ENCODE results near the gene ADAD2. TPM values are rescaled to one million over a fixed set of nuclear protein-coding genes. Genes with fewer than 3 reads are reported as not detected.

The ADAD2 gene
- total and polyA plus RNA-seq, 2 of the 4 experiments (the other 2 are of a cell fraction), result not detected

GRCh38 chr16:84234321-84235241, 43.6 kb downstream of the ADAD2 start:
- H2AK9ac ChIP-seq (replicated peaks; ENCODE audit: low read depth, low read length, poor library complexity), result no peak overlapping the region
- H3K9me1 ChIP-seq (ENCODE audit: insufficient read depth, low read length), result no peaks in the 10 kb centered on the region
- H3K18ac ChIP-seq (ENCODE audit: low read depth, low read length), result no peak overlapping the region
- DNase-seq (no peak), ATAC-seq (ENCODE audit: low read depth) (no peak)
- no peak overlapping the region for H3K27ac ChIP-seq (ENCODE audit: insufficient read depth, low read length)
- H2BK20ac ChIP-seq (ENCODE audit: low read depth, low read length), result no peak overlapping the region
- no peak overlapping the region for H3K23ac ChIP-seq (ENCODE audit: low read depth, low read length)
- no peaks in the 10 kb centered on the region for H3K9me3 ChIP-seq (ENCODE audit: control insufficient read depth, insufficient read depth, low read length)
- no peak overlapping the region for H2BK120ac ChIP-seq (ENCODE audit: low read depth, low read length)
- ChIA-PET CTCF (no interaction called here), POLR2A (ENCODE audit: unreplicated experiment) (no interaction called here)
- dilution Hi-C loops (cut with HindIII; ENCODE audit: low sequenced_read_pairs, unreplicated experiment) (no loop called here), intact Hi-C loops (cut with micrococcal nuclease) (no loop called here), in situ Hi-C loops (cut with MboI; ENCODE audit: low sequenced_read_pairs) (no loop called here)
- H2BK5ac ChIP-seq (ENCODE audit: low read depth, low read length, poor library complexity, severe bottlenecking), result no peak overlapping the region
- H3K4me3 ChIP-seq (ENCODE audit: insufficient read depth, low read depth, low read length), result no peak overlapping the region
- H3K4me1 ChIP-seq (ENCODE audit: control insufficient read depth, insufficient read depth, low read length), result no peaks in the 10 kb centered on the region; the same call in 1 of the 2 replicates
- no peaks in the 10 kb centered on the region for H4K20me1 ChIP-seq (ENCODE audit: insufficient read depth, low read length)
- no peaks in the 10 kb centered on the region for H3K36me3 ChIP-seq (ENCODE audit: control insufficient read depth, insufficient read depth, low read length)
- H2AFZ ChIP-seq (replicated peaks; ENCODE audit: low read length, poor library complexity), result no peak overlapping the region
- no peak overlapping the region for H3K4ac ChIP-seq (ENCODE audit: low read depth, low read length)
- H4K8ac ChIP-seq (ENCODE audit: low read depth in 2 of 2, low read length in 2 of 2), result no peak overlapping the region
- no peak overlapping the region for H2BK15ac ChIP-seq (ENCODE audit: low read depth, low read length)
- no peak overlapping the region for H4K91ac ChIP-seq (ENCODE audit: insufficient read depth, low read depth, low read length)
- H3K27me3 ChIP-seq (ENCODE audit: control insufficient read depth, insufficient read depth, low read length), result peaks cover 43% of the 10 kb centered on the region
- no peak overlapping the region for H3K9ac ChIP-seq (ENCODE audit: low read depth, low read length)
- no peak overlapping the region for H3K56ac ChIP-seq (ENCODE audit: extremely low read depth, insufficient read depth, low read length)
- no peak overlapping the region for H3K14ac ChIP-seq (replicated peaks; ENCODE audit: low read depth, low read length)
- H3K4me2 ChIP-seq (ENCODE audit: low read depth, low read length), result no peak overlapping the region
- no peaks in the 10 kb centered on the region for H3K79me1 ChIP-seq (ENCODE audit: low read depth in 1 of 2, low read length in 2 of 2)
- TF ChIP-seq RFX5 (IDR thresholded peaks at IDR 0.05; ENCODE audit: low read depth, low read length) (no peak), CHD1 (IDR thresholded peaks at IDR 0.05; ENCODE audit: low read depth, low read length) (no peak), CEBPB (IDR thresholded peaks at IDR 0.05; ENCODE audit: low read depth, low read length) (no peak), CTCF (conservative IDR thresholded peaks at IDR 0.05; ENCODE audit: low read depth, low read length) (no peak), MAFK (IDR thresholded peaks at IDR 0.05; ENCODE audit: low read depth, low read length) (no peak), POLR2A (IDR thresholded peaks at IDR 0.05; ENCODE audit: low read depth, low read length) (no peak), RCOR1 (IDR thresholded peaks at IDR 0.05; ENCODE audit: insufficient replicate concordance, low read length) (no peak), BHLHE40 (IDR thresholded peaks at IDR 0.05; ENCODE audit: low read depth, low read length) (no peak), MXI1 (IDR thresholded peaks at IDR 0.05; ENCODE audit: borderline replicate concordance, low read depth, low read length) (no peak), MAZ (IDR thresholded peaks at IDR 0.05; ENCODE audit: borderline replicate concordance, low read depth, low read length) (no peak), FOS (IDR thresholded peaks at IDR 0.05; ENCODE audit: low read depth, low read length) (no peak), USF2 (IDR thresholded peaks at IDR 0.05; ENCODE audit: low read depth, low read length) (no peak), RAD21 (IDR thresholded peaks at IDR 0.05; ENCODE audit: low read length) (no peak), ELK1 (IDR thresholded peaks at IDR 0.05; ENCODE audit: borderline replicate concordance, low read depth, low read length) (no peak), SMC3 (IDR thresholded peaks at IDR 0.05; ENCODE audit: low read depth, low read length) (no peak)
- WGBS, 2 experiments (ENCODE audit: extremely low coverage in 2 of 2, insufficient read length in 1 of 2), result 62% methylated on average over 3 of the region's 21 CpGs; no CpG with 5 or more reads in 1 of the 2 experiments
- BruUV-seq (replicated peaks), result no TSS peak
- no peak overlapping the region for H2AK5ac ChIP-seq (ENCODE audit: low read depth, low read length)
- no peak overlapping the region for H4K5ac ChIP-seq (ENCODE audit: low read depth, low read length)

Measured in IMR-90 (cell line).